Skeletal muscle tissue (tissue), 4 donors: Measurements from ENCODE around the gene AKTIP. TPM values are rescaled to one million over a fixed set of nuclear protein-coding genes. Genes with fewer than 3 reads are reported as not detected.
A peak's percentile ranks its signal among the peaks of the same experiment; 100 is the strongest.

ENCODE experiments used
- H3K27ac ChIP-seq: one replicate; pipeline ENCODE4 v1.7.0; 2013; ENCODE audit warnings: mild to moderate bottlenecking, low read depth, low read length, inconsistent platforms
- H3K27me3 ChIP-seq, 3 donors: one replicate each; pipeline ENCODE4 v1.7.0; 2013; ENCODE audit warnings: low read length in 3 of 3; ENCODE audit not compliant: control insufficient read depth in 3 of 3, insufficient read depth in 3 of 3
- H3K36me3 ChIP-seq, 3 donors: one replicate each; pipeline ENCODE4 v1.7.0; 2013; ENCODE audit warnings: low read length in 3 of 3; ENCODE audit not compliant: control insufficient read depth in 3 of 3, insufficient read depth in 3 of 3
- H3K4me1 ChIP-seq, 3 donors: one replicate each; pipeline ENCODE4 v1.7.0; 2013; ENCODE audit warnings: low read length in 3 of 3, mild to moderate bottlenecking in 3 of 3; ENCODE audit not compliant: control insufficient read depth in 3 of 3, insufficient read depth in 3 of 3
- H3K4me3 ChIP-seq, 3 donors: one replicate each; pipeline ENCODE4 v1.7.0; 2013; ENCODE audit warnings: low read length in 3 of 3
- H3K9ac ChIP-seq, 3 donors: one replicate each; pipeline ENCODE4 v1.7.0; 2013; ENCODE audit warnings: low read length in 3 of 3, mild to moderate bottlenecking in 3 of 3, moderate library complexity in 2 of 3, low read depth in 1 of 3
- H3K9me3 ChIP-seq, 3 donors: one replicate each; pipeline ENCODE4 v1.7.0; 2013; ENCODE audit warnings: low read length in 3 of 3; ENCODE audit not compliant: control insufficient read depth in 3 of 3
- total RNA-seq: library from RNA; depleted of rRNA; stranded (reverse); fragments of >200 nt; gene quantifications from one replicate; pipeline ENCODE4 v1.2.3, GENCODE V29; 2014
- donor health status: Osteomylitis.

Gene AKTIP
- total RNA-seq, 1 donor from 2014 or later = 38.6 TPM

GRCh38 chr16:53534206-53534605 lies 31.2 kb upstream of the AKTIP start:
- Histone ChIP-seq H3K9me3 (no peaks in the 10 kb centered on the region), H3K27me3 (no peaks in the 10 kb centered on the region)

GRCh38 chr16:53530741-53531140 lies 27.7 kb upstream of the AKTIP start:
- Histone ChIP-seq H3K9me3 (no peaks in the 10 kb centered on the region), H3K4me3 (peak overlapping the region in 1 of 3 donors; percentile 56), H3K4me1 (peaks cover 4 to 7% (median 6%) of the 10 kb centered on the region in 3 donors), H3K27me3 (no peaks in the 10 kb centered on the region), H3K9ac (no peak overlapping the region), H3K27ac (no peak overlapping the region), H3K36me3 (no peaks in the 10 kb centered on the region)

More at GRCh38 chr16:53534206-53534605, 31.2 kb upstream of the AKTIP start:
- Histone ChIP-seq H3K27ac (no peak overlapping the region), H3K36me3 (no peaks in the 10 kb centered on the region), H3K9ac (no peak overlapping the region), H3K4me3 (no peak overlapping the region), H3K4me1 (peaks cover 4 to 7% (median 6%) of the 10 kb centered on the region in 3 donors)

- Histone ChIP-seq H3K9ac (peak overlapping the region in 2 of 3 donors; percentile 47 to 54), H3K4me1 (peaks cover 4 to 7% (median 6%) of the 10 kb centered on the region in 3 donors)
Observed at GRCh38 chr16:53530046-53530445, 27.0 kb upstream of the AKTIP start.

GRCh38 chr16:53529513-53529912 lies 26.5 kb upstream of the AKTIP start:
- Histone ChIP-seq H3K27me3 (no peaks in the 10 kb centered on the region), H3K9me3 (no peaks in the 10 kb centered on the region), H3K27ac (peak overlapping the region; percentile 14), H3K9ac (peak overlapping the region in 2 of 3 donors; percentile 53 to 71), H3K4me3 (peak overlapping the region; percentile 1 to 56 (median 48)), H3K4me1 (peaks cover 4 to 7% (median 6%) of the 10 kb centered on the region in 3 donors), H3K36me3 (no peaks in the 10 kb centered on the region)

More at GRCh38 chr16:53530046-53530445, 27.0 kb upstream of the AKTIP start:
- Histone ChIP-seq H3K36me3 (no peaks in the 10 kb centered on the region), H3K27me3 (no peaks in the 10 kb centered on the region), H3K9me3 (no peaks in the 10 kb centered on the region), H3K27ac (peak overlapping the region; percentile 18), H3K4me3 (peak overlapping the region; percentile 1 to 56 (median 48))

GRCh38 chr16:53528797-53529196 lies 25.8 kb upstream of the AKTIP start:
- no peaks in the 10 kb centered on the region for H3K9me3 ChIP-seq
- H3K4me1 ChIP-seq = peaks cover 4 to 7% (median 6%) of the 10 kb centered on the region in 3 donors
- no peaks in the 10 kb centered on the region for H3K27me3 ChIP-seq
- no peak overlapping the region for H3K9ac ChIP-seq
- H3K4me3 ChIP-seq = no peak overlapping the region
- H3K27ac ChIP-seq = no peak overlapping the region
- no peaks in the 10 kb centered on the region for H3K36me3 ChIP-seq

- H3K27me3 ChIP-seq = no peaks in the 10 kb centered on the region
- H3K9me3 ChIP-seq = no peaks in the 10 kb centered on the region
- no peaks in the 10 kb centered on the region for H3K36me3 ChIP-seq
- no peak overlapping the region for H3K4me3 ChIP-seq
- no peak overlapping the region for H3K9ac ChIP-seq
- peaks cover 0 to 2% (median 2%) of the 10 kb centered on the region in 3 donors for H3K4me1 ChIP-seq
- H3K27ac ChIP-seq = no peak overlapping the region
Observed at GRCh38 chr16:53523971-53524548, 21.1 kb upstream of the AKTIP start.

GRCh38 chr16:53523126-53523804 lies 20.3 kb upstream of the AKTIP start:
- no peaks in the 10 kb centered on the region for H3K9me3 ChIP-seq
- H3K4me1 ChIP-seq = peaks cover 0 to 5% (median 2%) of the 10 kb centered on the region in 3 donors
- no peak overlapping the region for H3K9ac ChIP-seq
- H3K4me3 ChIP-seq = no peak overlapping the region
- no peaks in the 10 kb centered on the region for H3K36me3 ChIP-seq
- H3K27ac ChIP-seq = no peak overlapping the region
- H3K27me3 ChIP-seq = no peaks in the 10 kb centered on the region

GRCh38 chr16:53519417-53520091 lies 16.5 kb upstream of the AKTIP start:
- H3K9ac ChIP-seq = no peak overlapping the region
- H3K4me3 ChIP-seq = no peak overlapping the region

GRCh38 chr16:53518550-53519416 lies 15.8 kb upstream of the AKTIP start:
- Histone ChIP-seq H3K4me1 (peaks cover 2 to 5% (median 5%) of the 10 kb centered on the region in 3 donors), H3K9ac (peak overlapping the region in 1 of 3 donors; percentile 24), H3K4me3 (peak overlapping the region in 2 of 3 donors; percentile 1 to 6), H3K27me3 (no peaks in the 10 kb centered on the region), H3K36me3 (no peaks in the 10 kb centered on the region), H3K27ac (peak overlapping the region; percentile 46), H3K9me3 (no peaks in the 10 kb centered on the region)

More at GRCh38 chr16:53519417-53520091, 16.5 kb upstream of the AKTIP start:
- Histone ChIP-seq H3K27ac (peak overlapping the region; percentile 46), H3K27me3 (no peaks in the 10 kb centered on the region), H3K4me1 (peaks cover 2 to 5% (median 5%) of the 10 kb centered on the region in 3 donors), H3K9me3 (no peaks in the 10 kb centered on the region), H3K36me3 (no peaks in the 10 kb centered on the region)
